Measurements from ENCODE around the gene KCNN2. TPM values are rescaled to one million over a fixed set of nuclear protein-coding genes. Genes with fewer than 3 reads are reported as not detected.

The KCNN2 gene
- total RNA-seq = under 1 TPM; 0.49 to 0.64 TPM
- long read RNA-seq, partial matches to known transcripts = 0 of 2 reads
- long read RNA-seq, other reads (novel, unspliced or antisense) = 0 of 2 reads

- intact Hi-C loops (cut with DNase I, micrococcal nuclease) = no loop called here
- DNase-seq = peak; percentile 83 to 84
- ATAC-seq = peak; percentile 95
These were observed at the start of gene KCNN2 for GRCh38 chr5:114361724-114362196. TSS of gene KCNN2 (plus strand) at chr5:114362070. CDS start at chr5:114362140, 70 bp downstream.

DNA sequence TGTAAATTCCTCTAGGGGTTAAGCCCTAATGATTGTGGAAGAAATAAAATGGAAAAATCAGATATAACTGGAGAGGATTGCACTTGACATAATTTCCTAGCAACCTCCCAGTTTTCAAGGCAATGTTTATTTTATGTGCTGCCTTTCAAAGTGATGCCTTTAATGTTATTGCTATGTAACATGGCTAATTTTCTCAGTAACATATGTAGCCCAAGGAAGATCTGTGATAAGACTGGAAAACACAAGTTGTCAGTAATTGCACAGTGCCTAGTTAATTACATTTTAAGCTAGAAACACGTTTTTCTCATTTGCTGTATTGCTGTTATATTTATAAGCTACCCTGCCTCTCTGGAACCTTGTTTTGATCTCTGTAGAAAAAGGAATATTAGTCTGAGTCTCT lies 49.2 kb upstream of the KCNN2 start:
- no peak for DNase-seq
- ATAC-seq = no peak
- intact Hi-C loops (cut with DNase I, micrococcal nuclease) = no loop called here

GRCh38 chr5:114314061-114314460 lies 47.8 kb upstream of the KCNN2 start:
- ATAC-seq (no peak), DNase-seq (no peak)
- intact Hi-C loops (cut with DNase I, micrococcal nuclease) = no loop called here

DNA sequence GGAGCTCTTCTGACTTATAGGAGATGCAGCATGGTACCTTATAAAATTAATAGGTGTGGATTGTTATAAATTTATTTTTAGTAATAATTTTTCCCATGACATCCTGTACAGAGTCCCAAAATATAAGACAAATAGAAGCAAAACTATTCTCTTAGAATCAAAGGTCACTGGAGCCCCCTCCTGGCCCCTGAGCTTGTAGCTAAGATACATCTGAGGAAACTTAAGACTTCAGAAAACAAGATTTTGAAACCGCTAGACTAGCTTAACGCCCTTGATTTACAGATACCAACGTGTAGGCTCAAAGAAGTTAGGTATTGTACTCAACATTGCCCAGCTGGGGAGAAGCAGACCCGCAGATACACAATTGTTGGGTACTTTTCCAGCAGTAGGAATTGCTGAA lies 45.7 kb upstream of the KCNN2 start:
- intact Hi-C loops (cut with DNase I, micrococcal nuclease) = no loop called here
- ATAC-seq (no peak), DNase-seq (no peak)

- DNase-seq (no peak), ATAC-seq (peak; percentile 61)
- intact Hi-C loops (cut with DNase I, micrococcal nuclease) = no loop called here
These were observed 44.1 kb upstream of the KCNN2 start for GRCh38 chr5:114317751-114318150.

DNA sequence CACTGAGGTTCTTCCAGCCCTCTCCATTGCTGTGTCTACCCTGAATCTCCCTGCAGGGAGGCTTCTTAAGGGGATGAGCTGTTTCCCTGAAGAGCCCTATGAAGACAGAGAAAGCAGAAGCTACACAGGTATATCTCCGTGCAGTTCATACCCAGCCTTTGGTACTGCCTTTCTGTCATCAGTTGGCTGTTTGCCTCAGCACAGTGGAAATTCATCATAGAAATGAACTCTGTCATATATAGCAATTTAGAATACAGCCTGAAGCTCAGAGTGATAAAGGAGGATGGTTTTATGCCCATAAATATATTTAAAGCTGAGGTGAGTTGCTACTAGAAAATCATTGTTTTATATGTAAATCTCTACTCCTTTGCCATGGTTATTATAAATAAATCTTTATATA lies 42.6 kb upstream of the KCNN2 start:
- ATAC-seq (no peak), DNase-seq (no peak)
- intact Hi-C loops (cut with DNase I, micrococcal nuclease) = no loop called here

DNA sequence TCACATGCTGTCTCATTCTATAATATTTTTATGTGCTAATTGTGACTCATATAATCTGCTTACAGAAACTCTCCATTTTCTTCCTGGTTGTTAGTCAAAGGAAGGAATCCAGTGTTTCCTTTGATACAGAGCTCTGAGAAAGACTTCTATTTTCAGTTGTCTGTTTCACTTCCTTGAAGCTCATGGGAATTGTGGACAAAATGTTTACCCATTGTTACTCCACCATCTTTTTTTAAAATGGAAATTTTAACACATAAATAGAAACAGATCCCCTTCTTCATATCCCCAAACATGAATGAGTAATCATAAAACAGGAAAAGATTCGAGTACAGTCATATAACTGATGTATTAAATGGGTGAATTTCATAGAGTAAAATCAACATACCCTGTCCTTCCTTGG lies 42.0 kb upstream of the KCNN2 start:
- no peak for DNase-seq
- intact Hi-C loops (cut with DNase I, micrococcal nuclease) = no loop called here
- ATAC-seq = no peak

GRCh38 chr5:114324282-114324681 lies 37.6 kb upstream of the KCNN2 start:
- intact Hi-C loops (cut with DNase I, micrococcal nuclease) = no loop called here
- no peak for DNase-seq
- ATAC-seq = no peak

DNA sequence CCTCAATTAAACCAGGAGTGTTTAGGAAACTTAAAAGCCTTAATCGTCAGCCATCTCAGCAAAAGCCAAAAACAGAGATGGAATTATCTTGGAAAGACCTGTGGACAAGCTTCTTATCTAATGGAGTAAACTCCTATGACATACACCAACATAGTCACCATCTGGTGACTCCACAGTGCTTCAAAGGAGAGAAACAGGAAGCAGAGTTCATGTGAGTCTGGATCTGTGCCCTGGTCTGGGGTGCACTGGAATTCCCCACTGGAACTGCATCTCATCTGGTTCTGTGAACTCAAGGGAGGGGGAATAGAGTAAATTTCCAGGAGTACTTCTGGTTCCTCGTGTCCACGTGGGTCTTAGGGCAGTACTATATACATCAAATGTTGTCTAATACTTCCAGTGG lies 36.3 kb upstream of the KCNN2 start:
- intact Hi-C loops (cut with DNase I, micrococcal nuclease) = no loop called here
- no peak for ATAC-seq
- DNase-seq = no peak

DNA sequence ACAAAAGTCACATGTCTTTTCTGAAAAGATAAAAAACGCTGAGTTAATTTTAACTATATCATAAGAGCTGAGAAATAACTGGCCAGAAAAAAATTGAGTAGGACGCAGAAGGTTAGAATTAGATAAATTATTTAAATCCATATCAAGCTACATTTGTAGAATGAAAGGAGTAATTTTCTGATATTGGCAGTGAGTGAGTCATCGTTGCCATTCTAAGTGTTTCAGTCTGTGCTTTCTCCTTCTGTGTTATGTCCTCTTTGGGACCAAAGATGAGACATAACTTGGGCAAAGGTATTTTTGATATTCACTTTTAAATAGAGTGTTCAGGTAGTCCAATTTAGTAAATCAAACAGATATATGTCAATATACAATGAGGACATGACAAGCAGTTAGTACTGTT lies 34.4 kb upstream of the KCNN2 start:
- ATAC-seq (no peak), DNase-seq (no peak)
- intact Hi-C loops (cut with DNase I, micrococcal nuclease) = no loop called here

GRCh38 chr5:114327987-114328386 lies 33.9 kb upstream of the KCNN2 start:
- ATAC-seq = no peak
- intact Hi-C loops (cut with DNase I, micrococcal nuclease) = no loop called here
- no peak for DNase-seq

DNA sequence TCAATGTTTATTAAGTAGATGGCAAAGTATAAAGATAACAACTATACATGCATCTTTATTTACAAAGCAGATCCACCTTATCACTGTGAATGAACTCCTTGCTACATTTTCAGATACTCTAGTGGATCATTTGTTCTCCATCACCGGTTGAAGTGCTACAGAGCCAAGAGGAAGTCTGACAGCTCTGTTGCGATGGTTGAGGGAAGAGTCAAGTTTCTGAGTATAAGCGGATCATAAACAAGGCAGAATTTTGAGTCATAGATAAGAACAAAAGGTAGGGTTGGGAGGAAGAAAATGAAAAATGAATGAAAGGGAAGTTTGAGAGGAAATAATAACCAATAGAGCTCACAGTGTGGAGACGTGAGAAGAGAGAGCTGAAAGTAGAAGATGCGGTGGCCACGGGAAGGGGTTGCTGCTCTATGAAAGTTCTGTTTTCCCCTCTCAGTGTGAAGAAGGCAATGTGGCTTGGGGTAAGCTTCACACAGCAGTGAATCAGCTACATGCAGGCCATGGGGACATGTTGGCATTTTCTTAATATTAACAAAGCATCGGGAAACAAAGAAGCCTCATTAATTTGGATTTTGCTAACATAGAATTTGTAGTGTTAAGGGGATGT lies 30.8 kb upstream of the KCNN2 start:
- intact Hi-C loops (cut with DNase I, micrococcal nuclease) = no loop called here
- no peak for ATAC-seq
- no peak for DNase-seq

- ATAC-seq (no peak), DNase-seq (no peak)
- intact Hi-C loops (cut with DNase I, micrococcal nuclease) = no loop called here
These were observed 29.4 kb upstream of the KCNN2 start for GRCh38 chr5:114332493-114332892.

GRCh38 chr5:114332925-114333324 lies 28.9 kb upstream of the KCNN2 start:
- DNase-seq (no peak), ATAC-seq (peak; percentile 14)
- intact Hi-C loops (cut with DNase I, micrococcal nuclease) = no loop called here

DNA sequence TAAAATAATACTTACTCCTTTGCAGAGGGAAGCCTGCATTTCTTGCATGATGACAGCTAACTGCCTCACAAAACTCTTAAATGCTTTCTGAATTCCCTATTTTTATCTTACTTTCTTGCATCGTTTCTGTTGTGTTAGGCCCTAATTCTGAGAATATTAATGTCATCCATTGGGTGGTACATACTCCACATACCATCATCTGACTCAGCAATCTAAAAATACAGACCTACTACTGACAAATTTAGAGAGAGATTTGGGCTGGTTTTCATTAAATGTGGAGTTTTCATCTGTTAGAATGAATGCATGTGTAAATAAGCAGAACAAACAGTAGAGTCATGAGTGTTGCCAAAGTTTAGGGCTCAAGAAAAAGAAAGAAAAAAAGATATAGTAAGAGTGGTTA lies 26.5 kb upstream of the KCNN2 start:
- intact Hi-C loops (cut with DNase I, micrococcal nuclease) = no loop called here
- no peak for ATAC-seq
- DNase-seq = no peak

- DNase-seq (no peak), ATAC-seq (no peak)
- intact Hi-C loops (cut with DNase I, micrococcal nuclease) = no loop called here
These were observed 22.8 kb upstream of the KCNN2 start for GRCh38 chr5:114339108-114339507.

DNA sequence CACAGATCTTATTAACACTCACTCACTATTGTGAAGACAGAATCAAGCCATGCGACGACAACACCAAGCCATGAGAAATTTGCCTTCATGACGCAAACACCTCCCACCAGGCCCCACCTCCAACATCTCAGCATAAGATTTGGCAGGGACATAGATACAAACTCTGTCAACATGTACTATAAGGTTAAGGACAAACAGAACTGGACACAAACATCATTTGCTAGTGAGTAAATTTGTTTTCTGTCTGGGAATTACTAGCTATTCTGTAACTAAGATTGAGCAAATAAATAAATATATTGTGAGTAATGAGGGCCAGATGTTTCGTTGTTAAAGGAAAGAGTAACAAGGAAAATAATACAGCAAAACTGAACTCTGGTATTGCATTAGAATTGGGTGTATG lies 15.7 kb upstream of the KCNN2 start:
- intact Hi-C loops (cut with DNase I, micrococcal nuclease) = no loop called here
- no peak for DNase-seq

GRCh38 chr5:114355086-114355830 lies 6.6 kb upstream of the KCNN2 start:
- intact Hi-C loops (cut with DNase I, micrococcal nuclease) = no loop called here
- ATAC-seq (no peak), DNase-seq (no peak)

More for the DNA sequence above, 15.7 kb upstream of the KCNN2 start:
- ATAC-seq = no peak

- intact Hi-C loops (cut with DNase I, micrococcal nuclease) = no loop called here
- ATAC-seq (no peak), DNase-seq (no peak)
These were observed 3.5 kb upstream of the KCNN2 start for GRCh38 chr5:114358329-114358728.

GRCh38 chr5:114360357-114360756 lies 1.5 kb upstream of the KCNN2 start:
- intact Hi-C loops (cut with DNase I, micrococcal nuclease) = no loop called here
- no peak for ATAC-seq
- no peak for DNase-seq

All from left colon (tissue), 2 donors.